HL-60 (cell line): Measurements from ENCODE around the gene ALPK1.

ENCODE experiments used
- DNase-seq, 2 experiments: peaks; one replicate each; pipeline ENCODE4 v3.0.0-alpha.2; 2010 to 2020; ENCODE audit warnings: low read depth in 1 of 2, low spot score in 1 of 2
- H3K27ac ChIP-seq: fragments of 250-450 bp; sonication (Bioruptor Pico); replicated peaks from 2 replicates; pipeline ENCODE4 v1.5.1; 2020; ENCODE audit warnings: mild to moderate bottlenecking, moderate library complexity
- H3K27me3 ChIP-seq: fragments of 250-450 bp; sonication (Bioruptor Pico); 2 replicates; pipeline ENCODE4 v1.5.1; 2021; ENCODE audit warnings: mild to moderate bottlenecking, moderate library complexity; ENCODE audit not compliant: insufficient read depth, poor library complexity, severe bottlenecking
- H3K4me3 ChIP-seq: replicated peaks from 2 replicates; pipeline ENCODE4 v1.5.1; 2011; ENCODE audit warnings: mild to moderate bottlenecking, control low read depth, low read length; ENCODE audit not compliant: insufficient read depth
- CTCF ChIP-seq: IDR thresholded peaks from one replicate; pipeline ENCODE4 v1.5.1; 2011; ENCODE audit warnings: low read length, control low read depth, inconsistent platforms; ENCODE audit not compliant: insufficient read depth
- GABPA ChIP-seq: IDR thresholded peaks from 2 replicates; pipeline ENCODE4 v1.6.1; 2012; ENCODE audit warnings: low read depth
- POLR2AphosphoS5 ChIP-seq: IDR thresholded peaks from 2 replicates; pipeline ENCODE4 v1.6.1; 2012; ENCODE audit warnings: low read depth
- REST ChIP-seq: IDR thresholded peaks from 2 replicates; pipeline ENCODE4 v1.6.1; 2012; ENCODE audit warnings: low read depth; ENCODE audit not compliant: insufficient replicate concordance
- SPI1 ChIP-seq: IDR thresholded peaks from 2 replicates; pipeline ENCODE4 v1.6.1; 2012; ENCODE audit warnings: low read depth, mild to moderate bottlenecking, borderline replicate concordance

The ALPK1 gene

GRCh38 chr4:112284166-112284565 lies 13.0 kb upstream of the ALPK1 start:
- TF ChIP-seq REST (no peak), SPI1 (no peak)
- Histone ChIP-seq H3K27me3 (no peaks in the 10 kb centered on the region), H3K4me3 (peak overlapping the region; percentile 80), H3K27ac (no peak overlapping the region)
- no peak for DNase-seq

GRCh38 chr4:112284662-112285411 lies 12.3 kb upstream of the ALPK1 start:
- H3K27me3 ChIP-seq: no peaks in the 10 kb centered on the region
- peak overlapping the region; percentile 77 for H3K27ac ChIP-seq
- DNase-seq: no peak
- TF ChIP-seq SPI1 (no peak), CTCF (no peak), GABPA (no peak), REST (no peak), POLR2AphosphoS5 (no peak)
- peak overlapping the region; percentile 80 for H3K4me3 ChIP-seq

GRCh38 chr4:112287258-112287989 lies 9.7 kb upstream of the ALPK1 start:
- no peaks in the 10 kb centered on the region for H3K27me3 ChIP-seq
- H3K27ac ChIP-seq: peak overlapping the region; percentile 74
- DNase-seq: no peak
- TF ChIP-seq SPI1 (no peak), GABPA (no peak), REST (no peak), CTCF (no peak), POLR2AphosphoS5 (no peak)
- H3K4me3 ChIP-seq: no peak overlapping the region
